GM19025 (cell line): ENCODE measurements around the gene MYO5A.
"Not testable (repeated sequence)": the region's sequence is repeated elsewhere in the genome, so short reads cannot be mapped to it uniquely, and the experiment has no call there.

Experiments
- ATAC-seq: cut with Tn5 transposase; IDR thresholded peaks from one replicate; pipeline ENCODE4 v1.9.1; 2021; ENCODE audit warnings: mild to moderate bottlenecking, low read depth, moderate library complexity; ENCODE audit not compliant: unreplicated experiment

MYO5A gene

GRCh38 chr15:52509500-52510245, 19.0 kb downstream of the MYO5A start:
- no peak for ATAC-seq

GRCh38 chr15:52506549-52506948, 22.1 kb downstream of the MYO5A start:
- ATAC-seq = no peak

- no peak for ATAC-seq
Observed at GRCh38 chr15:52505151-52505550, 23.5 kb downstream of the MYO5A start.

- ATAC-seq = no peak
Observed at GRCh38 chr15:52503788-52504496, 24.7 kb downstream of the MYO5A start.

- ATAC-seq = no peak
Observed at GRCh38 chr15:52502608-52503007, 26.1 kb downstream of the MYO5A start.

GRCh38 chr15:52499506-52499905, 29.2 kb downstream of the MYO5A start:
- no peak for ATAC-seq

- ATAC-seq = no peak
Observed at GRCh38 chr15:52498706-52499105, 30.0 kb downstream of the MYO5A start.

- no peak for ATAC-seq
Observed at GRCh38 chr15:52496776-52497470, 31.8 kb downstream of the MYO5A start.

- no peak for ATAC-seq
Observed at GRCh38 chr15:52496175-52496574, 32.5 kb downstream of the MYO5A start.

GRCh38 chr15:52495125-52495524, 33.6 kb downstream of the MYO5A start:
- no peak for ATAC-seq

- ATAC-seq = no peak
Observed at GRCh38 chr15:52493968-52494367, 34.7 kb downstream of the MYO5A start.

GRCh38 chr15:52492132-52492531, 36.5 kb downstream of the MYO5A start:
- ATAC-seq = no peak

- no peak for ATAC-seq
Observed at GRCh38 chr15:52491472-52491871, 37.2 kb downstream of the MYO5A start.

GRCh38 chr15:52489430-52489829, 39.2 kb downstream of the MYO5A start:
- not testable (repeated sequence) for ATAC-seq

GRCh38 chr15:52488830-52489229, 39.9 kb downstream of the MYO5A start:
- ATAC-seq = no peak

GRCh38 chr15:52486003-52486996, 42.4 kb downstream of the MYO5A start:
- ATAC-seq = no peak

GRCh38 chr15:52485290-52485689, 43.4 kb downstream of the MYO5A start:
- no peak for ATAC-seq

- ATAC-seq = no peak
Observed at GRCh38 chr15:52483707-52484106, 45.0 kb downstream of the MYO5A start.

- ATAC-seq = peak; percentile 94
Observed at GRCh38 chr15:52481915-52482314, 46.8 kb downstream of the MYO5A start.

GRCh38 chr15:52480990-52481389, 47.7 kb downstream of the MYO5A start:
- ATAC-seq = no peak
